GM19467 (cell line): ENCODE results near the gene NT5DC1.
"Not testable (repeated sequence)": the region's sequence is repeated elsewhere in the genome, so short reads cannot be mapped to it uniquely, and the experiment has no call there.

Experiments
- ATAC-seq: cut with Tn5 transposase; IDR thresholded peaks from one replicate; pipeline ENCODE4 v1.9.1; 2021; ENCODE audit warnings: mild to moderate bottlenecking, moderate library complexity; ENCODE audit not compliant: unreplicated experiment

Gene NT5DC1

DNA sequence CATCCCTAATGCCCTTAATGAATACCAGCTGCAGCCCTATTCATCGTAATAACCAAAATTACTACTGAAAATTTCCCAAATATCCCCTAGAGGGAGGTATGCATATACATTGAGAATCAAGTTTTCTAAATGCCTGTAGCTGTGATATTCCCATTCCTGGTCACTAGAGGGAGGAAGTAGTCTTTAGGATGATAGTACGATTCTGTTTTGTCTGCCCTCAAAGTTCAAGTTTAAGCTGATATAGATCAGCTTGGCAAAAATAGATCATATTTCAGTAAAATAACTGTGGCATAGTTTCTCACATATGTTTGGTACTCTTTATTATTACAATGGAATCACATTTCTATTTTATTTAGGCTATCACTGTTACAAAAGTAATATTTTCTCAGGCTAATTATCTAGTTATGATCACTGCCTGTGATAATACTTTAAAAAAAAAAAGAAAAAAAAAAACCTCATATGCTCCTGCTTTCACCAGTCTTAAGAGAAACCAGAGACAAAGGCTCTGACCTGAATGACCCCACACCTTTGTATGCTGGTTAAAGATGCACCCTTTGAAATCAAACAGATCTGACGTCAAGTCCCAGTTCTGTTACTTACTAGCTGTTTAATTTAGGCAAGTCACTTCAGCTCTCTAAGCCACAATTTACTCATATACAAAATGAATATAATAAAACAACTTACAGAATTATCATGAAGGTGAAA lies 168.1 kb downstream of the NT5DC1 start:
- ATAC-seq = peak; percentile 81

DNA sequence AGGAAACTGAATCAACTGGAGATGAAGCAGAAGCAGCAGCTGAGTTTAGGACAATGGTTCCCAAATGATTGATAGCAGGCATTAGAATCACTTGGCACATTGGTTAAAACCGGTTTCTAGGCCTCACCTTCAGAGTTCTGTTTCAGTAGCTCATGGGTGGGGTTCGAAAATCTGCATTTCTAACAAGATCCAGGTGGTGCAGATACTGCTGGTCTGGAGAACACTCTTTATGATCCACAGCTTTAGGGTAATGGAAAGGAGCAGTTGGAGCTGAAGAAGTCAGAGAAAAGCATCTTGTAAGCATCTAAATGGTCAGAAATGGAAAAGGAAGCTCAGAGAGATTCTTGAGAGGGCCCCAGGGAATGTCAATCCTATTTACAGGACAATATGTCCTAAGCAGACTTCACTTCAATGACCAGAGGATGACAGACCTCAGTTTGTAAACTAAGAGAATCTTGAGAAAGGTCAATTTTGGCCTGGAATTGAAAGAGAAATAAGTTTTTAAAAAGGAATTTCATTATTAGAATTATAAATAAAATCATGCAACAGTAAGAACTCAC lies 170.6 kb downstream of the NT5DC1 start:
- ATAC-seq = no peak

DNA sequence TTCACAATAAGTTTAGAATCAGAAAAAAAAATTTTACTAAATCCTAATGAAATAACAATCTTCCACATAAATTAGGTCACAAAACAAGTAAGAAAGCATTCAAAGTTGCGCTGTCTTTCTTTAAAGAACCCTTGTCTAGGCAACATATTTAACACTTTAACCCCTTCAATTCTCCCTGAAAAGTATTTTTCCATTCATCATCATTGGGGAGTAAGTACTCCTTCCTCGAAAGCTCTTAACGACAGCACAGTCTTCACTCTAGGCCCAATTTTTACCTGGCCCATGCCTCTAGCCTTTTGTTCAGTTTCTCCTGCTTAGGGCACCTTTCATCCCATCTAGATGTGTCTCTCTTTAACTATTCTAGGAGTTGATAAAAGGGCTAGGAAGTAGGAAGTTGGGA lies 176.5 kb downstream of the NT5DC1 start:
- no peak for ATAC-seq

DNA sequence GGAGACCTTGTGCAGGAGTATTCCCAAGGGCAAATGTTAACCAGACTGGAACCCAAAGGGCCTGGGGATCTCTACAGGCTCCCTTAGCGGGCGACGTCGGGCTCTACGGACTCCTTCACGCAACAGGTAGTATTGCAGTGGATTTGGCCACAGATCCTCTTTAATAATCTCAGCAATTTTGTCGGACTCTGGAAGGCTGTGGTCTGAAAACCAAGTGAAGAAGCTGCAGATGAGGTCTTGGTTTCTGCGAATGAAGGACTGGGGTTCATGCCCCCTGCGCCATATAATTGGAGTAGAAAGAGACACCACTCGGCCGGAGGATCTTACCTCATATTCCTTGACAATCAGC lies 177.8 kb downstream of the NT5DC1 start:
- no peak for ATAC-seq

DNA sequence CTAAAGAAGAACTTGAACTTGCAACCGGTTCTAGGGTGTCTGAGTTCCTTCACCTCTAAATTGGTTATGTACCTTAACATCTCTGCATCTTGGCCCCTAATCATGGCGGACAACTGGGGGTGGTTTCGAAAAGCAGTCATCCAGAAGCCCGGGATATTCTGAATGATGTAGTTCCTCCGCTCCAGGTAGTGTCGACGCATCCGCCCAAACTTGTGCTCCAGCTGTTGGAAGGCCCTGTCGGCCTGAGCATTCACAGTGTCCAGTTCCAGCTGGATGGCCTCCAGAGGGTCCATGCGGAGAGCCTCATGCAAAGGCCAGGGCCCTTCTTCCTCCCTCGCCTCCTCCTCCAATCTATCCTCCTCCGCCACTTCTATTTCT lies 178.2 kb downstream of the NT5DC1 start:
- no peak for ATAC-seq

DNA sequence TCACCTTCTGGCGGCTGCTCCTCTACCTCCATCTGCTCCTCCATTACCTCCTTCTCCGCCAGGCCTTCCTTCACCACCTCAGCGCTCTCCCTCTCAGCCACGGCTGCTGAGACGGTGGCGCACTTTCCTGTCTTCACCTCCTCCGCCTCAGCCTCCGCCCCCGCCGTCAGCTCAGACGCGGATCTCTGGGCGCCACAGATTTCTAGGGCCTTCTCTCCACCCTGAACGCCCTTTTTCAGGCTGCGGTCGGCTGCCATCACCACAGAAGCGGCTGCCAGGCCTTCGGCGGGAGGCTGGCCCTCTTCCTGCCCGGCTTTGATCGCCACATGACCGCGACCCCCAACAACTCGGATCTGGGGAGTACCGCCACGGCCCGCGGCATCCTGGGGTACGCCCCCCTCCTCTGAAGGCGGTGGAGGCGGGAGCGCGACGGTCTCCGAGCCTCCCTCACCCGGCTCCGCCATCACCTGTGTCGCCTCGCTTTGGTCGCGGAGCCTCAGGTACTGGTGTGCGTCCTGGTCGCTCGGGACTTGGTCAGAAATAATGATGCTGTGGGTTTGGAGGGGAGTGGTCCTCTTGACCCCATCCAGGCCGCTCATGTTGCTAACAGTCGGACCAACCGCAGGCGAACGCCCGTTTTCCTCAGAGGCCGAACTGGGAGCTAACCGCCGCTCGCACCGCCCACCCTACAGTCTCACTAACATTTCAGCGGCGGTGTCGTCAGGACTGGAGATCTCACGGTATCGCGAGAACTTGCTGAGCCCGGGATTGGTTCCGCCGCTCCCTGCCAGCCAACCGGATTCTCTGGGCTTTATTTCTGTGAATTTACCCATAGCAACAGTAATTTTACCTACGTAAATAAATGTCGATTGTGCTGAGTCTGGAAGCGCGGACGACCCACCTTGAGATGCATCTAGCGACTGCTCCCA lies 178.8 kb downstream of the NT5DC1 start, which contains the start of gene TSPYL1:
Gene TSPYL1, minus strand, starts transcription at position 699 of the 929 bp plus-strand sequence. Its CDS starts 100 bp downstream, at position 599.
- ATAC-seq = peak; percentile 95

DNA sequence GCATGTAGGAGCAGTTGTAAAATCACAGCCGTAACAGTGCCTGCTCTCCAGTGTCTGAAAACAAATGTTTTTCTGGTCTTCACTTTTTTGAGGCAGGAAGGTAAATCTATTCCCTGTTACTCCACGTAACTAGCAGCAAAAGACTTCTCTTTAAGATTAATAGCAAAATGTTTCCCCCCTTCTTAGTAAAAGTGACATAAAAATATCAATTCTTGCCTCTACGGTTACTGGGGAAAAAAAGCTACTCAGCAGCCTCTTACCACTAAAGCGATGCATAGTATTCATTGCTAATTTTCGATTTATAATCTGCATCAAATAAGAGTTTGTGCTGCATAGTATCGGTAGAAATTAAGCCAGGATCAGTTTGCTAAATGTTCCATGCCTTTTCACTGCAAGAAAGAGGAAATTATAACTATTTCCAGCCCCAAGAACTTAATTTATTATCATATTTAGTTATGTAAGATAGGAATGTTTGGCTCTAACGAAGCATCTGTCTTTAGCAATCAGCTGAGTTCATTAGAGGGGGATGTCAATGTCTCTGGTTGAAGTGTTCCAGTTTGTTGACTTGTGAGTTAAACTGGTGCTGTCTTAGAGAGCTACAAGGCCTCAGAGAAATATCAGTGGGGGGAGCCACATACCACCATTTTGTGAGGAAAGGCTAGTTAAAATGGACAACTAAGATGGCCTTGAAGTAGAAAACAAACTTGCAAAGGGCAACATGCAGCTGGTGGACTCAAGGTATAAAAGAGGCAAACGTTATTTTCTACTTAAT lies 179.7 kb downstream of the NT5DC1 start:
- no peak for ATAC-seq

DNA sequence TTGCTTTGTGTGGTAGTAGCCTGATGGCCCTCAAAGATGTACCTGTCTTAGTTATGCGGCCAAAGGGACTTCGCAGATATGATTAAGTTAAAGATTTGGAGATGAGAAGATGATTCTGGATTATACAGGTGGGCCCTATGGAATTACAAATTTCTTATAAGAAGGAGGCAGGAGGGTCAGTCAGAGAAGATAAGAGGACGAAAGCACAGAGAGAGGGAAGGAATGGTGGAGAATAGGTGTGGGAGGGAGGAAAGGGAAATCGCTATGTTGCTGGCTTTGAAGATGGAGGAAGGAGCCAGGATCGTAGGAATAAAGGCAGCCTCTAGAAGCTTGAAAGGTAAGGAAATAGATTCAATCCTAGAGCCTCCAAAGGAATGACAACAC lies 180.3 kb downstream of the NT5DC1 start:
- no peak for ATAC-seq

DNA sequence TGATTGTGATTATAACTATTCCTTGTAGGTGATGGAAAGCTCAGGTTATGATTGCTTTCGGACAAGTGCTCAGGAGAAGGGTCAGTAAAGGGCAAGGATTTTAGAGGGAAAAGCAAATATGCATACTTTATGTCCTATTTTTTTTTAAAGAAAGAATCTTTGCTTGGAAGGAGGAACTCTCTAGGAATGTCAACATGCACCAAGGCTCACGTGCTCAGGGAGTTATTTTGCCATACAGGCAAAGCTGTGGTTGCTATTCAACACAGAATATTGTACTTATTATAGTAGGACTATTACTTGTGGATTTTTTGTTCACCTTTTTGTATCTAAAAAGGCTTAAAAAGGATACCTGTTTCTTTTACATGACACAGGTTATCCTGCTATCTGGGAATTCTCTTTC lies 182.0 kb downstream of the NT5DC1 start:
- ATAC-seq = no peak

DNA sequence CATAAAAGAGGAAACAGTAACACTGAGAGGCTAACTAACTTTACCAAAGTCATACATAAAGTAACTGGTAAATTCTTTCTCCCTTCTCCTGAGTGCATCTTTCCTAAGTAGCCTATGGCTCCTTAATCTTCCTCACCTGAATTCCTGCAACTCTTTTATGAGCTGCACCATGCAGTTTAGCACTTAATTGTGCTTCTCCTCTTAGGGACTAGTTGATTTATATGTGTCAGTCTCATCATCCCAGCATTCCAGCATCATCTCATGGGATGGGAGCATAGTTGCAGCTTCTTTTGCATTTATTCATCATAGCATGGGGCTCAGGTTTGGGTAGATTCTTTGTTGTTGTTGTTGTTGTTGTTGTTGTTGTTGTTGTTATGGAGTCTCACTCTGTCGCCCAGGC lies 182.5 kb downstream of the NT5DC1 start:
- ATAC-seq = no peak

DNA sequence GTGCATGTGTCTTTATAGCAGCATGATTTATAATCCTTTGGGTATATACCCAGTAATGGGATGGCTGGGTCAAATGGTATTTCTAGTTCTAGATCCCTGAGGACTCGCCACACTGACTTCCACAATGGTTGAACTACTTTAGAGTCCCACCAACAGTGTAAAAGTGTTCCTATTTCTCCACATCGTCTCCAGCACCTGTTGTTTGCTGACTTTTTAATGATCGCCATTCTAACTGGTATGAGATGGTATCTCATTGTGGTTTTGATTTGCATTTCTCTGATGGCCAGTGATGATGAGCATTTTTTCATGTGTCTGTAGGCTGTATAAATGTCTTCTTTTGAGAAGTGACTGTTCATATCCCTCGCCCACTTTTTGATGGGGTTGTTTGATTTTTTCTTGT lies 184.3 kb downstream of the NT5DC1 start:
- ATAC-seq = not testable (repeated sequence)

DNA sequence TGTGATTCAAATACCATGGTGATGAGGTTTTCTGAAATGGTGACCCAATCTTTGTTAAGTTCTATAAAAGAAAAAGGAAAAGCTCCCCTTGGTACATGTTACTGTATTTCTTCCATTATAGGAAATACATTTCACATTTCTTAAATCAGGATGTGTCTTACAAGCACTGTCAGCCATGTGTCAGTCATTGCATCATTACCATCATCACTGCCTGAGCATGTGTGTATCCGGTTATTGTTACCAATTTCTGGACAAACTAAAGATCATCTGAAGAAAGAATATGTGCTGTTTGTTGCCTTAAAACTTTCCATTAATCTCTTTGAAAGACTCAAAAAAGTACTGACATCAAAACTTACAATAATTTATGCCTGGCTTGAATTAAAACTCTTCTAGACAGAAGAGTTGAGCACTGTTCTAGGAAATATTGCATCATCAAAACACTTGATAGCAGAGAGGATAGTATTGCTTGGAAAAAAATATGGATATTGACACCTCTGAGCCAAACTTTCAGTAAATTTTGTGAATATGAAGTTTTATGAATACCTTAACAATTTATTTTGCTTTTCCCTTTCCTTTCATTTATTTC lies 186.2 kb downstream of the NT5DC1 start:
- ATAC-seq = no peak

DNA sequence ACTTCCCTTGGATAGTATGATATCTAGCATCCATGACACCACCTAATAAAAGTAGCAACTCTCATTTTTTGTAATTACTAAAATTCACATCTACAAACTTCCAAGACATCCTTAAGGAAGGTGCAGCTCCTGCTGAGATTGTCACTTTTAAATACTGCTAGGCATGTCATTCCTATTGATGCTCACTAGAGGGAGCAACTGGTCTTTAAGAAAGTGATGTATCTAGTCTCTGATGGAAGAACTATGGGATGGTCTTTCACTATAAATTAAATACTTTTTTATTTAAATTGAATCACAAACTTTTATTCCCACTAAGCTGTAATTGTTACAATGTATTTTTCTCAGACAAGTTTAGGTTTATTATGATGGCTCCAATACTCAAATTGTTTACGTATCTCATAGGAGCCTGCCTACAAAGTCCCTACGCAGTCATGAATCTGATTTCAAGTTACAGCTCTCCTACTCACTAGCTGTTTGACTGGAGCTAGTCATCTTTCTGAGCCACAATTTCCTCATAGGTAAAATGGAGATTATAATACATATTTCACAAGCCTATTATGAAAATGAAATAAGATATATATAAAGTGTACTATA lies 187.1 kb downstream of the NT5DC1 start:
- ATAC-seq = no peak

DNA sequence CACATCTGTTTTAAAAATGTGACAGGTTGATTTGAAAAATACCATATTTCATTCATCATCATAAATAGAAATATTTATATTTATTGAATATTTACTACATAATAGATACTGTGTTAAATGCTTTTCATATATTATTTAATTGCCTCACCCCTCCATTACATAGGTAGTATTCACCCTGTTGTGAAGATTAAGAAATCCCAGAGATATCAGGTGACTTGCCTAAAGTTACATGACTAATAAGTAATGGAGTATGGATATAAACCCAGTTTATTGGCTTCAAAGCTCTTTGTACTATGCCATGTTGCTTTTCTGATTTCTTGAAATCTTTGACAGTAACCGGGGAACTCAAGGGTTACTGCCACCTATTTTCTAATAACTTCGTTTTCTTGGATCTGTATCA lies 189.2 kb downstream of the NT5DC1 start:
- no peak for ATAC-seq

DNA sequence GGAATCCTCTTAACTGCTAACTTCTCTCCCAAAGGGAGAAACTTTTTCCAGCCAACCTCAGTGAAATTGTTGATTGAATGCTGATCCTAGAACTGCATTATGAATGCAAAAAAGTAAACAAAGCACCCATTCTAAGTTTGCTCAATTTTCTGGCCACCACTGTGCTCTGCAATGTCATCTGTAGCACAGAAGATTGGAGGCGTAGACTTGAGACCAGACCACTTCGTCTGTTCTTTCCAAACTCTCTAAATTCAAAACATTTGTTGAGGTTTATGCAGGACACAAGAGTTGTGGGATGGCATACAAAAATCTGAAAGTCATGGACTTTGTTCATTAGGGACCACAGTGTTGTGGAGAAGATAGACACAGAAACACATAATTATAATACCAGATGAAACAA lies 190.1 kb downstream of the NT5DC1 start:
- no peak for ATAC-seq

DNA sequence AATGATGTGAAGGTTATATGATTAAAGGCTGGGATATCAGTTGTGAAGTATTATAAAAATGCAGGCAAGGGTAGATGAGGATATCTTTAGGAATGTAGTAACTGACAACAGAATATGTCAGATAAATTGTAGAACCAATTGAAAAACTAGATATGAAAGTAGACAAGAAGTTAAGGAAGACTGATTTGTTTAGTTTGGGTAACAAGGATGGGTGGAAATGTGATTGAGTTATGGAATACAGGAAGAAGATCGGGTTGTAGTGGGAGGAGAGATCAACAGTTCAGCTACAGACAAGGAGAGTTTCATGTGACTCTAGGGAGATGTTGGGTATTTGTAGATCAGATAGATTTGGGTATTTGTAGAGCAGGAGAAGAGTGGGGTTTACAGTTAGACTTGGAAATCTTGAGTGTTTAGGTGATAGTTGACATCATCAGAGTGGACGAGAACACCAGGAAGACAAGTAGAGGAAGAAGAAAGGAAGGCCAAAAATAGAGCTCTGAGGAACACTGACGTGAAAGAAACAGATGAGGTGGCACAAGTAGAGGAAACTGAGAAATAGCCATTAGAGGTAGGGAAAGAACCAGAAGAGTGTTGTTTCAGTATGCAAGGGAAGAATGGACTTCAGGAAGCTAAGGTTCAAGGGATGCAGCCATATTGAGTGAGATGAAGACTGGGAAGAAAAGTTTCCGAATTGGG lies 191.2 kb downstream of the NT5DC1 start:
- no peak for ATAC-seq

DNA sequence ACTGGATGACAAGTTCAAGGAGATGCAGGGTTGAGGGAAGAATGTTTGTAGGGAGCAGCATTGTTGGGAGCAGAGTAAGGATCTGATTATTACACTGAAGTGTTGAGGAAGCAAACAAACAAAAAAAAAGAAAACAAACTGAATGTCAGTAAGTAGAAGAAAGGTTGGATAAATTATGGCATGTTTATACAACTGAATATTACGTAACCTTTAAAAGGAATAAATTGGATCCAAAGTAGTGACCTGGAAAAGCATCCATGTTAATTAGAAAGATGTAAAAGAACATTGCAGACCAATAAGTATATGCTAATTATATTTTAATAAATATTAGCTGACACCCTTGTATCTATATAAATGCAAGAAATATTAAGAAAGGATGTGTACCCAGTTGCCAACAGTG lies 191.9 kb downstream of the NT5DC1 start:
- ATAC-seq = no peak

DNA sequence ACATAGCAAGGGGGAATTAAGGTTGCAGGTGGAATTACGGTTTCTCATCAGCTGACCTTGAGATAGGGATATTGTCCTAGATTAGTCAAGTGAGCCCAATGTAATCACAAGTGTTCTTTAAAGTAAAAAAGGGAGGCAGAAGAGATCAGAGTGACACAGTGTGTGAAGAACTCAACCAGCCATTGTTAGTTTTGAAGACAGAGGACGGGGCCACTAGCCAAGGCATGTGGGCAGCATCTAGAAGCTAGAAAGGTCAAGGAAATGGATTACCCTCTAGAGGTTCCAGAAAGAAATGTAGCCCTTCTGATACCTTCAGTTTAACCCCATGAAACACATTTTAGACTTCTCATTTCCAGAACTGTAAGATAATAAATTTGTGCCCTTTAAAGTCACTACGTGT lies 197.6 kb downstream of the NT5DC1 start:
- ATAC-seq = no peak

DNA sequence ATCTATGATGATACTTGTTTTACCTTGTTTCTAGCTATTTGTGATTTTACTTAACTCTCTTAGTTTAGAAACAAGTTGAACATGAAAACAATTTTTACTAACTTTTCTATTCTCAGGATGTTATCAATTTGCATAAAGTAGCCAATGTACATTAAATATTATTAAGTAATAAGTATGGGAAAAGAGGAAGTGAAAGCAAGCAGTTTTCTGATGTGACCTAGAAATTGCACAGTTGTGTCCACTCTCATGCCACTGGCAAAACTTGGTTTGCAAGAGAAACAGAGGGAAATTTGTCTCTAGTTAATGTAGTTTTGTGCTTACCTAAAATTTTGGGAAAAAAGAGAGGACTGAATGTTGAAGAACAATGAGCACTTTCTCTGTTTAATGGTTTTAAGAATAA lies 198.3 kb downstream of the NT5DC1 start:
- ATAC-seq = peak; percentile 81
